ENCODE data around the gene CELSR1.

CELSR1 gene

DNA sequence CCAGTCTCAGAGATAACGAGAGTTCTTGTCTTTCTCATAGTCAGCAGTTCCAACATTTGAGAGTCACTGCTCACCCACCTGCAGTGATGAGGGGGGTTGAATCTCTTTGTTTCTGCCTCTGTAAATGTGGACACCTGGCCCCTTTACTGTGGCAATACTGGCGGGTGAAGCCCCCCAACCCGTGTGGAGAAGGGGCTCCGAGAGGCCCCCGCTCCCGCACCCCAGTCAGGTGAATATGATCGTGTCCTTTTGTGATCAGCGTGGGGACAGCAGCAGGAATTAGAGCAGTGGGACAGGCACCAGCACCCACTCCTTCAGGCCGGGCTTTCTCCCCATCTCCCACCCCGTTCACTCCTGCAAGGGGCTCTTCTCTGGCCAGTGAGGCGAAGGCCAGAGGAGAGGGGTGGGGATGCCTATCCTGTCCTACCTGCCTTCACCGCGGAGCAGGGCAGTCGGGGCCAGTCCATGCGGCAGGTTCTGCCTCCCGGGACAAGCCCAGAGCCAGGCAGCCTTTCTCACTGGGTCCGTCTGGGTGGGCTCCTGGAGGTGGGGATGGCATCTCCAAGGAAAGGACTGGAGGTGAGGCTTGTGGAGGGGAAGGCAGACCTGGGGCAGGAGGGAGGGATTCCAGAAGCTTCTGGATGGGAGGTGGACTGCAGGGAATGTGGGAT, 12.7 kb upstream of the CELSR1 start:
- DNase-seq = no peak

DNA sequence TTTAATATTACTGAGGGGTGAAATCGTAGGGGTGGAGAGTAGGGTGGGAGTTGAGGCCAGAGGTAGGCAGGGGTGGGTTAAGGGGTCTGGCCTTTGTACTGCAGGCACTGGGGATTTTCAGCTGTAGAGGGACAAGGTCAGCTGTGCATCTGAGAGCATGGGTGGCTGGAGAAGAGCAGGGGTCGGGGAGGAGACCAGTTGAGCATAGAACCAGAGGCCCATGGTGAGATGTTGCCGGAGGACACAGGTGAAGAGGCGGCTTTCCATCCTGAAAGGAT, 12.1 kb upstream of the CELSR1 start:
- no peak for DNase-seq

DNA sequence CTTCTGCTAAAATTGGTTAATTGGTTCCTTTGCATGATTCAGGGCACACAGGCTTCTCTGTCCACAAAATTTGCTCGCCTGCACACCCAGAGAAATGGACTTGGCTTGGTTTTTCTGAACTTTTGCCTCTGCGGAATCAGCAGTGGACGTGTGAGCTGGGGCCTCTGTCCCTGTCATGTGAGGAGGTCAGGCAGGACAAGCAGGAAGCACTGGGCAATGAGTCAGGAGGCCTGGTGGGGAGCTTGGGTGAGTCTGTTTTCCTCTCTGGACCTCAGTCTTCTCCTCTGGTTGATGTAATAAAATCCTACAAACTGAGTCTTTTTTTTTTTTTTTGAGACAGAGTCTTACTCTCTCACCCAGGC, 10.4 kb upstream of the CELSR1 start:
- no peak for DNase-seq

DNA sequence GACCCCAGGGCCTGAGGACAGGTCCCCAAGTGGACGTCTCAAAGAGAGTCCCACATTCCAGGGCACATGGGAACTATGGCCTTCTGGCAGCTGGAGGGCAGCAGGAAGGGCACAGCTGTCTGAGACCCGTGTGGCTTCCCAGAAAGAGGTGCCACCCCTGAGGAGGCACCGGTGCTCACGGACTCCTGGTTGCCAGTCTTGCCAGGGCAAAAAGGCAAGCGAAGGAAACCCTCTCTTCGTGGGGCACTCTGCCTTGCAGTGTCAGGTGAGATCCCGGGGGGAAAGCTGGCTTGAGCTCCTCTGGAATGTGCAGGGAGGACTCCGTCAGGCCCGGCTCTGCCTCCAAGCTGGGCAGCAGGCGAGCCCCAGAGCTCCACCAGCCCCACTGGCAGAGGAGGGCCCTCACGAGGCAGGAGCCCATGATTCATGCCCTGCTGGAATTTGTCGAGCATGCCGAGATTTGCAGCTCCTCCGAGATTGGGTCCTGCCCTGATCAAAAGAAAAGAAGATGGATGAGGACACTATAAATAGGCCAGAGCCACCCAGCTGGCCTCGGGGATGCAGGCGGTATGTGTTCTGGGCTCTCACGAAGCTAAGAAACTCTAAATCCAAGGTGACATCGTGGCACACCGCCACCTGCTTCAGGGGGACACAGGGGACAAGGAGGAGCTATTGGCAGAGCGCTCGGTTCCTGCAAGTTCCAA, 9.9 kb upstream of the CELSR1 start:
- DNase-seq = no peak

DNA sequence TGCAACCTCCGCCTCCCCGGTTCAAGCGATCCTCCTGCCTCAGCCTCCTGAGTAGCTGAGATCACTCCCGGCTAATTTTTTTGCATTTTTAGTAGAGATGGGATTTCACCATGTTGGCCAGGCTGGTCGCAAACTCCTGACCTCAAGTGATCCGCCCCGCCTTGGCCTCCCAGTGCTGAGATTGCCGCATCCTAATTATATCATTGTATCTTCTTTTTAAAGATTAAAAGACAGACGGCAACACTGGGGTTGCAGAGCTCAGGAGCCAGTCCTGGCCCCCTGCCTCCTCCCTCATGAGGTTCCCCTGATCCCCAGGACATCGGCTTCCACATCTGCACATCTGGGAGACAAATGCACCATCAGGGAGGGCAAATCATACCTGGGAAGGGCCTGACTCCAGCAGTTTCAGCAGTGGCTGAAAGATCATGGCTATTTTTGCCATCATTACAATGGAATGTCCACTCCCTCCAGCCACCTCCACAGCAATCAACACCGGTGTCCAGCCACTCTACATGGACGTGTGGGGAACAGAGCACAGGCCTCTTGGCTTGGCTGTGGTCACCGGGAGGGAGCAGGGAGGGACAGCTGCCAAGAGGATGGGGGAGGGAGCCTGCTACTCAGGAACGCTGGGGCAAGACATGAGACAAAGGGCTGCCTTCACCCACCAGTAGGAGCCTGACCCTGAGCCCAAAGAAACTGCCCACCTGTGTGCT, 9.2 kb upstream of the CELSR1 start:
- DNase-seq = no peak

DNA sequence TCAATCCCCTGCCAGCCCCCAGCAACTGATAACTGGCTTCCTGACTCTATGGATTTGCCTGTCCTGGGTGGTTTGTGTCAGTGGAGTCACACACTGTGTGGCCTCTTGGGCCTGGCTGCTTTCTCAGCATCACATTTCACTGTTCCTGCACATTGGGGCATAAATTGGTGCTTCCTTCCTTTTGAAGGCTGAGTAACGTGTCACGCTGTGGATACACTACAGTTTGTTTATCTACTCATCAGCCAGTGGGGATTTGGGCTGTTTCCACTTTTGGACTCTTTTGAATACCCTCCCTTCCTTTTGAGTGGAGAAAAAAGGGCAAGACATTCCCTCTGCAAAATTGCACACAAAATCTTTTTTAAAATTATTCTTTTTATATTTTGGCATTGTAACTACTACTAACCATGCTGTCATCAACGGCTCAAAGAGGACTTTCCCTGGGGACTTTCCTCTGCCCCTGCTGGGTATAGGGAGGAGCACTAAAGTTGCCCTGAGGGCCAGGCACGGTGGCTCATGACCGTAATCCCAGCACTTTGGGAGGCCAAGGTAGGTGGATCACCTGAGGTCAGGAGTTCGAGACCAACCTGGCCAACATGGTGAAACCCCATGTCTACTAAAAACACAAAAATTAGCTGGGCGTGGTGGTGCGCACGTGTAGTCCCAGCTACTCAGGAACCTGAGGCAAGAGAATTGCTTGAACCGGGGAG, 7.8 kb upstream of the CELSR1 start:
- DNase-seq = no peak

DNA sequence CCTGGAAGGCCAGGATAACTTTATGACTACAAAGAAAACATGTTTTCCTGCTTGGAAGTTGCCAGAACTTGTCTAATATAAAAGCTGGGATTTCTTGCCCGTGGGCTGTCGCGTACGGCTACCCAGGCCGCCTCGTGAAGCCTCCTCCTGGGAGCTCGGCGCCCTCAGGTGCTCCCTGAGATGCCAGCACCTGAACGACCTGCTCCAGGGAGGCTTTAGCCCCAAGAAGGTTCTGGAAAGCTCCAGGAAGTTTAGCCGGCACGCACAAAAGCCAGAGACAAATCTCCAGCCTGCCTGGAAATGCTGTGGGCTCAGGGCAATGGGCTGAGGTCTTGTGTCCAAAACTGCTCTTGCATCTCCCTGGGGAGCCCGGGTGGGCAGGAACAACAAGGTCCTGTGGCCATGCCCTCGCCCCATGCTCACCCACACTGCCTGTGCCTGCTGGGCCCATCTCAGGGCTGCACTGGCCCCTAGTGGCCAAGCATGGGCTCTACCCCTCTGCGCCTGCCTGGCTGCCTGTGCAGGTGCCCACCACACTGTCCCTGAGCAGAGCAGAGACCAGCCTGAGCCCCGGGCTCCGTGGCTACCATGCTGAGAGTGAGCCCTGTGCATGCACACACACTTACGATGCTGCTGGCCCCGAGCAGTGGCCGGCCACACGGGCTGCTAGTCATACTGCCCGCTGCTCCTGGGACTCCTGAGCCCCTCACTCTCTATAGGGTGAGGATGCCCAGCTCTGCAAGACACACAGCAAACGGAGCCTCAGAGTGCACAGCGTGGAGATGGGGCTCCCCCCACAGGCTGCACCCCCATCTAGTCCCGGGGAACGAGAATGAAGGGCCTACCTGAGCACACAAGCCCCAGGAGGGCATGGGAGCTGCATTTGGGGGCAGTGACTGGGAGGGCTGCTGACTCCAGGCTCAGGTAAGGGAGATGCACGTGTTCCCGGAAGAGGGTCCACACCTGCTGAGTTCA, 4.9 kb upstream of the CELSR1 start:
- peak; percentile 79 for DNase-seq

DNA sequence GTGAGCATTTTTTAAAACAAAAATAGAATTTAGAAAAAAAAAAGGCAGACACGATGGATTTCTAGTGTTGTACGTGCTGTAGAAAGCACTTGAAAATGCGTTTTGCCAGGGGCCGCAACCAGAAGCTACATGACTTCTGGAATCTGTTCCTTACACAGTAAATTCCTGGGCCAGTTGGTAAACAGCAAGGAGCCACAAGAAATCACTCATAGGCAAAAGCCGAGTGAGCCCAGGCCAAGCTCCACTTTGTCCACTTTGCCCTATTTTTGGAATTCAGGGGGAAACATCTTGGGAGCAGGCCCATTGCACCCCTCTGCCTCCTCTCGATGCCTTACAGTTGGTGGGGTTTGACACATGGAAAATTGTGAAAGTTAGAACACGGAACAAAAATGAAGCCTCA, 4.1 kb upstream of the CELSR1 start:
- no peak for DNase-seq

DNA sequence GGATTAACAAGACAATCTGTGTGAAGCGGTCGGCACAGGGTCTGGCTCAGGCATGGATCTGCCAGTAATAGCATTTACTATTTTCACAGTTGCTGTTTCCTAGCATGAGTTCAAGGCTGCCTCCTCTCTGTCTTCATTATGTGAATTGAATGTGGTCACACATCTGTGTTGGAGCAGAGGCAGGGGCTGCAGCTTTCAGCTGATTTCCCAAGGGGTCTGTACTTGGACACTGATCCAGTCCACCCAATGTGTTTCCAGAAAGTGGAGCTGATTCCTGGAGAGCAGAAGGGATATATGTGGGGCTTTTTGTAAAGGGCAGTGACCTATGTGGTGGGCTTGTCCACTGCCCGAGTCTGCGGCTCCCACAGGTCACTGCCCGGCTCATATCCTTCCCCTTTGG, 3.5 kb upstream of the CELSR1 start:
- no peak for DNase-seq

DNA sequence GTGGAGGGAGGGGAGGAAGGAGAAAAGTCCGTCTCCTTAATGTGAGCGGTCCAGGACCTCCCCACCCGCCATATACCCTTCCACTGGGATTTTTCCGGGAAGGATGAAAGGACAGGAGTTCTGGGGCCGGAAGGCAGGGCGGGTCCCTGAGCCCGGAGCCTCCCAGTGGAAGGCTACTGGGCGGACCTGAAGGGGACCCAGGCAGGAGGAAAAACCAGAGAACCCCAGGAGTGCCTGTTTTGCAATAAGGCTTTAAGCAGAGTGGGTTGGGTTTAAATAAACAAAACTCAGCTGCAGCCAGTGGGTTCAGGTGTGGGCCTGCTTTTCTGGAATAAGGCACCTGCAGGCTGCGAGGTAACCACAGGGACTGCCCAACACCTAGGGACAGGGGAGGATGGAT, 1.7 kb upstream of the CELSR1 start:
- DNase-seq = no peak

DNA sequence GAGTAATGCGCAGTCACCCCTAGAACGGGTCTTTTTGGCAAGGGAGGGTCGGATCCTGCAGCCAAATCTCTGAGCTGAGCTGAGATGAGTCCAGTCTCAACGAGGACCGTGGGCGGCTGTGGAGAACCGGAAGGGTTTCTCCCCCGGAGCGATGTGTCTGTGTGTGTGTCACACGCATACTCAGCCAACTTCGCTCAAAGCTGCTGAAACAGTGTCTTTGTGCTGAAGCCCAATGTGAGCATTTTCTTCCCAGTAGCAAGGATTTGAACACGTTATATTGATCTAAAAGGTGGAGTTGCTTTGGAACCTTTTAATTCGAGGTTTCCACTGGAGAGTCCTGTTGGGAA, 1.4 kb upstream of the CELSR1 start:
- DNase-seq = no peak

DNA sequence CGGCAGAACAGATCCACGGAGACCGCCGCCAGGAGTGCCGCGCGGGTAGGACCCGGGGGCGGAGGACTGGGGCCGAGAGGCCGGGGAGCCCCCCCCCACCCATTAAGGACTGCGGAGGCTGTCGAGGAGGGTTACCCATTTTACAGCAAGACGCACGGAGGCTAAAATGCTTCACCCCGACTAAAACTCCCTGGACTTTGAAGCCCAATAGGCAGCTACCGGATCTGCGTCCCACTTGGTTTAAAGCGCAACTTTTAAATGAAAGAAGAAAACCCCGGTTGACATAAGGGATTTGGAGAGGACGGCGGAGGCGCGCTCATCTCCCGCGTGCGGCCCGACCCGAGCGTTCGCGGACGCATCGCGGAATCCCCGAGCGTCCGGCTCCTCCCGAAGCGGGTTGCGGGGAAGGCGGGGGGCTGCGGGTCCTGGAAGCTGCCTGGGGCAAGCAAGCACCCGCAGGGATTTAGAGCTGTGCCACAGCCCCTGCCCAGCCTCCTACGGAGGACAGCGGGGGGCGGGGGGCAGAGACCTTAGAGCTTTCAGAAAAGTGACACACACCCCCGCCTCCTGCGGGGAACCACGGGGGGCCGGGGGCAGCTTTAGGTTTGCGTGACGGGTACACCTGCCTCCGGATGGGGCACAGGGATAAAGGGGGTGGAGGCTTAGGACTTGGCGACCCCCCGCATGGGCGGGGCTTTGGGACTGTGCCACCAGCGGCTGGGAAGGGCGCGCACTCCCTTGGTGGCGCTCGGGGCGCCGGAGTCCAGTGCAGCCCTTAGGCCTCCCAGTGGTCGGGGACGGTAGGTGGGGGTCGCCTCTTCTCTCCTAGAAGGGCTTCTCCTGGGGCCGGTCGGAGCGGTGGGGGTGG, 760 bp upstream of the CELSR1 start:
- DNase-seq = no peak

DNA sequence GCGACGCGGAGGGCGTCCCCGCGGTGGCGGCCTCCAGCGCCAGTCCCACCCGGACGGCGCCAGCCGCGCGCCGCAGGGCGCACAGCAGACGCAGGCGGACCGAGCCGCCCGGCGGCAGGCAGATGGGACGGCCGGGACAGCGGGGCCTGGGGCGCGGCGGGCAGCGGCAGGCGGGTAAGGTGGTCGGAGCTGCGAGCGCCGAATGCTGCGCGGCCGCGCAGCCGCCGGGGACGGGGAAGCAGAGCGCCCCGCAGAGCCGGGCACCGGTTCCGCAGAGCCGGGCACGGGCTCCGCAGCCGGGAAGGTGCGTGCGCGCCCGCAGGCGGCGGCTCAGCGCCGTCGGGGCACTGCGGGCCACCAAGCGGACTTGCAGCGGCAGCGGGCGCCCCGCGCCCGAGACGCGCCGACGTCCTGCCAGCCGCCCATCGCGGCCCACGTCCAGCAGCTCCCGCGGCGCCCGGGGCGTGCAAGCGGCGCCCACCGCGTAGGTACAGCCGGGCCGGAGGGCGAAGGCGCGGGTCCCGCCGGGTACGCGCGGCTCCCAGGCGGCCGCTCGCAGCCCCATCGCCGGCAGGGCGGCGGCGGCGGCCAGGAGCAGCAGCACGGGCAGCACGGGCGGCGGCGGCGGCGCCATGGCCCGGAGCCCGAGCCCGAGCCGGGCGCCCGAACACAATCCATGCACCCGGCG, 739 bp downstream of the CELSR1 start:
- DNase-seq = no peak

DNA sequence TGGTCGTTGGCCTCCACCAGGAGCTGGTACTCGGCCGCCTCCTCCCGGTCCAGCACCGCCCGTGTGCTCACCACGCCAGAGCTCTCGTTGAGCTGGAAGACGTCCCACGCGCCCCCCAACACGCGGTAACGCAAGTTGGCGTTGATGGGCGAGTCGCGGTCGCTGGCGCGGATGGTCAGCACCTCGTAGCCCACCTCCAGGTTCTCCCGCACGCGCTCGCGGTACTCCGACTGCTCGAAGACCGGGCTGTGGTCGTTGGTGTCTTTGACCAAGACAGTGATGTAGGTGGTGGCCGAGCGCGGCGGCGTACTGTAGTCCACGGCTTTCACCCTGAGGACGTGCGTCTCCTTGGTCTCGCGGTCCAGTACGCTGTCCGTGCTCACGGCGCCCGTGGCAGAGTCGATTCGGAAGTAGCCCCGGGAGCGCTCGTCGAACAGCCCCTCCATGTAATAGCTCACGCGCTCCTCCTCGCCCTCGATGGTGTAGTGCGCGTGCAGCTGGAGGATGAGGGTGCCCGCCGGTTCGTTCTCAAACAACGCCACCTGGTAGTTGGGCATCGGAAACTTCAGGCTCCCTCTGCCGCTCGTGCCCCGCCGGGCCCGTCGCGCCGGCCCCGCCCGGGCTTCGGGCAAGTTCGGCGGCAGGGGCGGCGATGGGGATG, 1.4 kb downstream of the CELSR1 start:
- DNase-seq = no peak

DNA sequence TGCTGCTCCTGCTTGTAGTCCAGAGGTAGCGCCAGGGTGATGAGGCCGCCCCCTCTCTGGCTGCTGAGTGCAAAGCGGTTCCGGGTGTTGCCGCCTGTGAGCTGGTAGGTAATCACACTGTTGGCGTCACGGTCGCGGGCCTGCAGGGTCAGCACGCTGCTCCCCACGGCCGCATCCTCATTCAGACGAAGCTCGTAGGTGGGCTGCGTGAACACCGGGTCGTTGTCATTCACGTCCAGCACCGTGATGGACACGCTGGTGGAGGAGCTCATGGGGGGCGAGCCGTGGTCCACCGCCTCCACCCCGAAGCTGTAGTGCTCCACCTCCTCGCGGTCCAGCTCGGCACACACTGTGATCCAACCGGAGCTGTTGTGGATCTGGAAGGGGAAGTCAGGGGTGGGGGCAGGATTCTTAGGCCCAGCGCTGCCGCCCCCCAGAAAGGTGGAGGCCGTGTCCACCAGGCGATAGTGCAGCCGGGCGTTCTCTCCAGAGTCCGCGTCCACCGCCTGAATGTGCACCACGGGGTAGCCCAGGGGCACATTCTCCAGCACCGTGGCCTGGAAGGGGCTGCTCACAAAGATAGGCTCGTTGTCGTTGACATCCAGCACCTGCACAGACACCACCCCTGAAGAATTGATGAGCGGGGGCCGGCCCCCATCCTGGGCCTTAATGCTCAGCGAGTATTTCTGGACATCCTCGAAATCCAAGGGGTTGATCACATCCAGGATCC, 2.4 kb downstream of the CELSR1 start:
- no peak for DNase-seq

DNA sequence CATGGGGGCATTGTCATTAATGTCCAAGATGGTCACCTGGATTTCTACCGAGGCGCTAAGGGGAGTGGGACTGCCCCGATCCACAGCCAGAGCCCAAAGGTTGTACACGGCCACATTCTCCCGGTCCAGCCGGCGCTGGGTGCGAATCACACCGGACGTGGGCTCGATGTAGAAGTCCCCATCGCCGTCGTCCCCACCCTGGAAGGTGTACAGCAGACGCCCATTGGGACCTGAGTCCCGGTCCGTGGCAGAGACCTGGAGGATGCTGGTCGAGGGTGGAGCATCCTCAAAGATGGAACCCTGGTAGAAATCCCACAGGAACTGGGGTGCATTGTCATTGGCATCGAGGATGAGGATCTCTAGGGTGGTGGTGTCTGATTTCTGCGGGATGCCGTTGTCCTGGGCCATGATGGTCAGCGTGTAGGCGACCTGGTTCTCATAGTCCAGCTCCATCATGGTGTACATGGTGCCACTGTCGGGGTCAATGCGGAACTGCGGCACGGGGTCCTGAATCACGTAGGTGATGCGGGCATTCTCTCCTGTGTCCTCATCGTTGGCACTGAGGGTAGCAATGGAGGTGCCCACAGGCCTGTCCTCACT, 3.1 kb downstream of the CELSR1 start:
- no peak for DNase-seq

DNA sequence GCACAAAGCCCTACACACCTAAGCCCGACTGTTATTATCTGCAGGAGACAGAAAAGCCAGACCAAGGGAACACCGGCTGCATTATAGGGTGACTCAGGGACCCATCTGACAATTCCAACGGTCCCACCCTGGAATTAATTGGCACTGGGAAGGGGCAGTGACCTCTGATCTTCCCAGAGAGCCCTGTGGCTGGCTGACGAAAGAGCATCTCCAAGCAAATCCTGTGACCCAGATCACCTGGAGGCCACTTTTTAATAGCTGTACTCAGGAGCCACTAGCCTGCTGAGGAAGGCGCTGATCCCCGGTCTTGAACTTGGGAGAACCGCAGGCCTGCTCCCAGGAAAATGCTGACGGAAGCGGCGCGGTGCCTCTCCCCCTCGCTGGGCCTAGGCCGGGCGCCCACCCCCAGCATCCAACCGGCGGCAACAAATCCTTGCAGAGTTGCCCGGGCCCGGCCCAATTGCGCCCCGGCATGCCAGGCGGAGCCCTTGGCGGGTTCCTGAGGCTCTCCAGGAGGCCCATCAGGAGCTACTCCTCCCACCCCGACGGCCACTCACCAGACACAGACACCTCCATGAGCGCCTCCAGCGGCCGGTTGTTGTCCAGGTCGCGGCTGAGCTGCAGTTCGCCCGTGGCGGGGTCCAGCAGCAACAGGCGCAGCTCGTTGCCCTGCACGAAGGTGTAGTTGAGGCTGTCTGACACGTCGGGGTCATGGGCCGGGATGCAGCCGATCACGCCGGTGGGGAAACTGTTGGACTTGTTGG, 4.2 kb downstream of the CELSR1 start:
- no peak for DNase-seq

DNA sequence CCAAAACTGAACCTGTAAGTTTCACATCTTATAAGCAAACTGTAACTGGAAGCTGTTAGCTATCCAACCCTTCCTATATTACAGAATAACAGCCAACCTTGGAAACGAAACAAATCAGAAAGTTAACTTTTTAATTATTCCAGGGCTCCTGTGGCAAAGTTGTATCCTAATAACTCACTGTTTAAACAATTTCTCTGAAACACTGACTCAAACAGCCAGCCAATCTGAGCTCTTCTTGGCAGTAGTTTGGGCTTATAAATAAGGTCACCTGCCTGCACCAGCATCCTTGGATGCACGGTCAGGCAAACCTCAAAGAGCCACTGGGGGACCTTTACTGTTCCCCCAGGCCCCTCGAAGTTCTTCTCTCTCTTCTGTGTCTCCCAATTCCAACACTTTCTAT, 5.0 kb downstream of the CELSR1 start:
- no peak for DNase-seq

Measured in right forelimb (tissue), 1 donor.